HepG2 (cell line): Measurements from ENCODE around the gene MRPL9. TPM values are rescaled to one million over a fixed set of nuclear protein-coding genes. Genes with fewer than 3 reads are reported as not detected.

Source experiments
- ATAD3A ChIP-seq: sonication (generic); formaldehyde crosslinking; IDR thresholded peaks from 2 replicates; pipeline ENCODE4 v1.4.0; 2020; ENCODE audit warnings: missing genetic modification reagents
- CBX2 ChIP-seq, 2 experiments: fragments of 200-600 bp in 1 of 2; sonication (generic); formaldehyde crosslinking in 1 of 2; IDR thresholded peaks; 2 replicates each; pipeline versions ENCODE4 v1.7.0 to v1.8.1; 2018 to 2022; ENCODE audit warnings: low read depth in 2 of 2, low read length in 1 of 2, mild to moderate bottlenecking in 1 of 2, missing genetic modification reagents in 1 of 2
- CCAR2 ChIP-seq: fragments of 200-400 bp; formaldehyde crosslinking; optimal IDR thresholded peaks from 2 replicates; pipeline ENCODE3; 2018; ENCODE audit warnings: low read depth, mild to moderate bottlenecking, low read length, moderate library complexity
- HES4 ChIP-seq: sonication (generic); formaldehyde crosslinking; IDR thresholded peaks from 2 replicates; pipeline ENCODE4 v1.9.0; 2021; ENCODE audit warnings: mild to moderate bottlenecking, missing genetic modification reagents, borderline replicate concordance
- JARID2 ChIP-seq: sonication (generic); formaldehyde crosslinking; IDR thresholded peaks from 2 replicates; pipeline ENCODE4 v1.8.1; 2023; ENCODE audit warnings: missing genetic modification reagents, inconsistent platforms; ENCODE audit not compliant: insufficient replicate concordance
- JUN ChIP-seq: sonication (generic); formaldehyde crosslinking; IDR thresholded peaks from 2 replicates; pipeline ENCODE4 v1.4.0; 2020; ENCODE audit warnings: mild to moderate bottlenecking, missing genetic modification reagents
- JUNB ChIP-seq: sonication (generic); formaldehyde crosslinking; IDR thresholded peaks from 2 replicates; pipeline ENCODE4 v1.8.0; 2022; ENCODE audit warnings: missing genetic modification reagents, mild to moderate bottlenecking, borderline replicate concordance
- KDM5B ChIP-seq: sonication (generic); formaldehyde crosslinking; IDR thresholded peaks from 2 replicates; pipeline ENCODE4 v1.4.0; 2020; ENCODE audit warnings: missing genetic modification reagents, mild to moderate bottlenecking, borderline replicate concordance
- MAFF ChIP-seq: IDR thresholded peaks from 2 replicates; pipeline ENCODE4 v1.6.1; 2011; ENCODE audit warnings: low read depth, low read length, improper control_type of control experiment
- MBD4 ChIP-seq: IDR thresholded peaks from 2 replicates; pipeline ENCODE4 v1.6.1; 2012; ENCODE audit warnings: low read length, inconsistent platforms, borderline replicate concordance
- MEIS1 ChIP-seq: sonication (generic); formaldehyde crosslinking; IDR thresholded peaks from 2 replicates; pipeline ENCODE4 v1.9.0; 2021; ENCODE audit warnings: mild to moderate bottlenecking, missing genetic modification reagents, moderate library complexity, borderline replicate concordance
- NFATC3 ChIP-seq: sonication (generic); formaldehyde crosslinking; IDR thresholded peaks from 2 replicates; pipeline ENCODE4 v1.5.1; 2020; ENCODE audit warnings: mild to moderate bottlenecking, missing genetic modification reagents
- NFKB2 ChIP-seq: sonication (generic); formaldehyde crosslinking; IDR thresholded peaks from 2 replicates; pipeline ENCODE4 v1.4.0; 2020; ENCODE audit warnings: missing genetic modification reagents, borderline replicate concordance
- PCBP1 ChIP-seq: fragments of 200-400 bp; formaldehyde crosslinking; IDR thresholded peaks from 2 replicates; pipeline ENCODE4 v1.6.1; 2017; ENCODE audit warnings: mild to moderate bottlenecking, low read depth, low read length, borderline replicate concordance
- PHF20 ChIP-seq: sonication (generic); formaldehyde crosslinking; IDR thresholded peaks from 2 replicates; pipeline ENCODE4 v1.5.0; 2020; ENCODE audit warnings: mild to moderate bottlenecking, missing genetic modification reagents
- POLR2A ChIP-seq, 2 experiments: IDR thresholded peaks; 2 replicates each; pipeline ENCODE4 v1.6.1; 2011; ENCODE audit warnings: low read depth in 2 of 2, low read length in 2 of 2, mild to moderate bottlenecking in 1 of 2, moderate library complexity in 1 of 2; ENCODE audit not compliant: insufficient read depth in 1 of 2
- SAP130 ChIP-seq: IDR thresholded peaks from 2 replicates; pipeline ENCODE4 v1.6.1; 2016; ENCODE audit warnings: low read depth
- STAT5B ChIP-seq: sonication (generic); formaldehyde crosslinking; IDR thresholded peaks from 2 replicates; pipeline ENCODE4 v1.4.0; 2020; ENCODE audit warnings: missing genetic modification reagents
- TBP ChIP-seq: sonication (generic); formaldehyde crosslinking; IDR thresholded peaks from 2 replicates; pipeline ENCODE4 v1.5.0; 2020; ENCODE audit warnings: missing genetic modification reagents
- U2AF1 ChIP-seq: fragments of 200-400 bp; formaldehyde crosslinking; optimal IDR thresholded peaks from 2 replicates; pipeline ENCODE3; 2017; ENCODE audit warnings: mild to moderate bottlenecking, low read depth, low read length
- XRCC5 ChIP-seq: fragments of 200-400 bp; formaldehyde crosslinking; optimal IDR thresholded peaks from 2 replicates; pipeline ENCODE3; 2017; ENCODE audit warnings: mild to moderate bottlenecking, low read length
- ZKSCAN5 ChIP-seq: sonication (generic); formaldehyde crosslinking; IDR thresholded peaks from 2 replicates; pipeline ENCODE4 v1.5.1; 2020; ENCODE audit warnings: mild to moderate bottlenecking, missing genetic modification reagents
- ZMYM2 ChIP-seq: sonication (generic); formaldehyde crosslinking; IDR thresholded peaks from 2 replicates; pipeline ENCODE4 v1.8.0; 2022; ENCODE audit warnings: mild to moderate bottlenecking, missing genetic modification reagents
- ZNF234 ChIP-seq: sonication (generic); formaldehyde crosslinking; conservative IDR thresholded peaks from 2 replicates; pipeline ENCODE4 v1.5.1; 2020; ENCODE audit warnings: mild to moderate bottlenecking, missing genetic modification reagents
- ZNF331 ChIP-seq: sonication (generic); formaldehyde crosslinking; IDR thresholded peaks from 2 replicates; pipeline ENCODE4 v1.4.0; 2020; ENCODE audit warnings: missing genetic modification reagents
- ZNF382 ChIP-seq: sonication (generic); formaldehyde crosslinking; IDR thresholded peaks from 2 replicates; pipeline ENCODE4 v1.5.0; 2020; ENCODE audit warnings: missing genetic modification reagents, mild to moderate bottlenecking, borderline replicate concordance
- ZNF644 ChIP-seq: IDR thresholded peaks from 2 replicates; pipeline ENCODE4 v1.6.1; 2016; ENCODE audit warnings: low read depth
- ZNF766 ChIP-seq: sonication (generic); formaldehyde crosslinking; IDR thresholded peaks from 2 replicates; pipeline ENCODE4 v1.5.0; 2020; ENCODE audit warnings: missing genetic modification reagents, borderline replicate concordance
- ZNF879 ChIP-seq: sonication (generic); formaldehyde crosslinking; IDR thresholded peaks from 2 replicates; pipeline ENCODE4 v1.8.1; 2023; ENCODE audit warnings: missing genetic modification reagents
- polyA plus RNA-seq, 8 experiments: library from polyadenylated mRNA; depleted of rRNA in 3 of 8; stranded (reverse) in 7 of 8; unstranded in 1 of 8; fragments of >200 nt; fragmentation: Illumina TruSeq in 4 of 8; extraction: Trizol in 4 of 8; gene quantifications; 2 replicates each; pipeline versions ENCODE4 v1.2.1 to v1.2.3, GENCODE V29; 2011 to 2016; ENCODE audit warnings: low read depth in 4 of 8, missing spikeins in 1 of 8, mixed read lengths in 1 of 8; ENCODE audit not compliant: insufficient read depth in 1 of 8
- total RNA-seq, 5 experiments: library from RNA; depleted of rRNA; stranded (reverse); fragments of >200 nt; fragmentation: Illumina TruSeq; extraction: Trizol; gene quantifications; 2 replicates each; pipeline ENCODE4 v1.2.3, GENCODE V29; 2016; ENCODE audit warnings: low read depth in 1 of 5
- TF ChIP-seq, protein P1 (sequence below): IDR thresholded peaks from 2 replicates; pipeline ENCODE4 v1.6.1; 2016
- TF ChIP-seq, protein P2 (sequence below): sonication (generic); formaldehyde crosslinking; IDR thresholded peaks from 2 replicates; pipeline ENCODE4 v1.5.1; 2020; ENCODE audit warnings: mild to moderate bottlenecking, missing genetic modification reagents, borderline replicate concordance

Gene MRPL9
- total and polyA plus RNA-seq, 2 of the 13 experiments (the other 11 are each of a cell fraction or from before 2014, with no cell fraction given), result 72.1 to 107 TPM

DNA sequence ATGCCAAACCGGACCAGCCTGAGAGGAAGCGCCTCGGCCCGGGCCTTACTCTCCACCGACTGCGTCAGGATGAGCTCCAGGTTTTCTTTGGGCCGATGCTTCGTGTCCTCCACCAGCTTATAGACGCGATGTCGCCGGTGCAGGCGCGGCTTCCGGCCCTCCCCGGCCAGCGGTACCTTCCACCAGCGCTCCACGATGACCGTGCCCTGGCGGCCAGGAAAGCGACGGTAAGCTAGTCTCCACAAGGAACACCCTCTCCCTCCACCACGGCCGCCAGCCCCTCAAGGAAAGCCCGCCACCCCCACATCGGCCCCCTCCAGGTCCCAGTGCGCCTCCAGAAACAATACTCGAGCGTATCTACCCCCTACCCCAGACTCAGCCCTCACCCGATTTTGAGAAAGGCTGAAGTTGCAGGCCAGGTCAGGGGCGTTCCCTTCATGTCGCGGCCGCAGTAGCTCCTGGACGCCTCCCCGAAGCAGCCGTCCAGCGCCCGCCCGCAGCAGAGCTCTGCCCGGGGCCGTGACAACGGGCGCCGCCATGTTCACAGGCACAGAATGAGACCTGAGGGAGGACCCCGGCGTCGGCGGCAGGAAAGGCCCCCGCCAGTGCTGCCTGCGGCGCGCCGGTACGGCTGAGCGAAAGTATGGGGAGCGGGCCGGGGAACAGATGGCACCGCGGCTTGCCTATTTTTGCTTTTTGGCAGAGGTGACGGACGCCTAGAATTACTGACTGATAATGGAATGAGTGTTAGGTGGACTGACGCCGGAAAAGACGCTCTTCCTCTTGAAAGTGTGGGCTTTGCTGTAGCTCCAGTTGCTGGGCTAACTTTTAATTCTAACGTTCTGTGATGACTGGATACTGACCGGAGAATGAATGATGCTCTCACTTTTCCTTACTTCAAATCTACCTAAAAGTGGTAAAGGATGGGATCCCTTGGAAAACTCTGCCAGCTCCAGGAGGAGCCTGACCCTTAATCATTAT, at the start of gene MRPL9 (continued):
- TF ChIP-seq KDM5B (CRISPR knock-in tag) (peak; percentile 81; the same call in 1 of the 2 replicates), MAFF (no peak), ZNF766 (CRISPR knock-in tag) (peak; percentile 74; the same call in 1 of the 2 replicates), JARID2 (CRISPR knock-in tag) (no peak), CBX2 (IDR thresholded peaks at IDR 0.05; ENCODE audit: low read depth, low read length) (no peak), CBX2 (CRISPR knock-in tag; IDR thresholded peaks at IDR 0.05; ENCODE audit: low read depth) (no peak), JUNB (CRISPR knock-in tag) (no peak), ATAD3A (CRISPR knock-in tag) (no peak), TBP (CRISPR knock-in tag) (no peak), PHF20 (peak; percentile 99), ZNF331 (no peak; the same call in 1 of the 2 replicates), MBD4 (no peak), HES4 (CRISPR knock-in tag) (no peak), NFATC3 (CRISPR knock-in tag) (no peak), POLR2A (IDR thresholded peaks at IDR 0.05; ENCODE audit: insufficient read depth in 1 of 2, low read depth in 2 of 2, low read length in 2 of 2) (peak; percentile 69 to 72), ZNF644 (no peak), SAP130 (CRISPR knock-in tag) (peak; percentile 88), STAT5B (CRISPR knock-in tag) (no peak), ZMYM2 (CRISPR knock-in tag) (no peak), ZKSCAN5 (CRISPR knock-in tag) (no peak), ZNF234 (CRISPR knock-in tag) (no peak), XRCC5 (peak; percentile 69), PCBP1 (peak; percentile 75; the same call in 1 of the 2 replicates), CCAR2 (no peak), ZNF382 (no peak), MEIS1 (CRISPR knock-in tag) (no peak), JUN (CRISPR knock-in tag) (no peak), NFKB2 (CRISPR knock-in tag) (peak; percentile 82; the same call in 1 of the 2 replicates), ZNF879 (CRISPR knock-in tag) (no peak), U2AF1 (no peak)
- TF ChIP-seq, protein P1, sequence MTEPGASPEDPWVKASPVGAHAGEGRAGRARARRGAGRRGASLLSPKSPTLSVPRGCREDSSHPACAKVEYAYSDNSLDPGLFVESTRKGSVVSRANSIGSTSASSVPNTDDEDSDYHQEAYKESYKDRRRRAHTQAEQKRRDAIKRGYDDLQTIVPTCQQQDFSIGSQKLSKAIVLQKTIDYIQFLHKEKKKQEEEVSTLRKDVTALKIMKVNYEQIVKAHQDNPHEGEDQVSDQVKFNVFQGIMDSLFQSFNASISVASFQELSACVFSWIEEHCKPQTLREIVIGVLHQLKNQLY (CRISPR knock-in tag), result no peak
- TF ChIP-seq, protein P2, sequence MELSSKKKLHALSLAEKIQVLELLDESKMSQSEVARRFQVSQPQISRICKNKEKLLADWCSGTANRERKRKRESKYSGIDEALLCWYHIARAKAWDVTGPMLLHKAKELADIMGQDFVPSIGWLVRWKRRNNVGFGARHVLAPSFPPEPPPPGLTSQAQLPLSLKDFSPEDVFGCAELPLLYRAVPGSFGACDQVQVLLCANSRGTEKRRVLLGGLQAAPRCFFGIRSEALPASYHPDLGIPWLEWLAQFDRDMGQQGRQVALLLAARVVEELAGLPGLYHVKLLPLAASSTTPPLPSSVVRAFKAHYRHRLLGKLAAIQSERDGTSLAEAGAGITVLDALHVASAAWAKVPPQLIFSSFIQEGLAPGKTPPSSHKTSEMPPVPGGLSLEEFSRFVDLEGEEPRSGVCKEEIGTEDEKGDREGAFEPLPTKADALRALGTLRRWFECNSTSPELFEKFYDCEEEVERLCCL (CRISPR knock-in tag), result no peak
